ENCODE results near the gene THEMIS.

DNA sequence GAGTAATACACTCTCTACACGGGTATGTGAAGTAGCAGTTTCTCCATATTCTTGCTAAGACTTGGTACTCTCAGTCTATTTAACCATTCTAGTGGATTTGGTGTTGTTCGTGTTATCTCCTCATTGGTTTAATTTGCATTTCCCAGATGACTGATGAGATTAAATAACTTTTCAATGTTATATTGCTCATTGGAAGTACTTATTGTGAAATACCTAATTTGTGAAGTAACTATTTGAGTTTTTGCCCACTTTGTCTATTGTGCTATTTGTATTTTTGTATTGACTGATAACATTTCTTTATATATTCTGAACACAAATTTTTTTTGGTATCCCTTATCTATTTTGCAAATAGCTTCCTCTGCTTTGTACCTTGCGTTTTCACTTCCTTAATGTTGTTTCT is 167.9 kb downstream of the THEMIS start:
- TF ChIP-seq EZH2 (IDR thresholded peaks at IDR 0.05; ENCODE audit: insufficient read depth, poor library complexity, severe bottlenecking) (no peak), EZH2phosphoT487 (IDR thresholded peaks at IDR 0.05; ENCODE audit: insufficient read depth, low read depth) (no peak)

Measured in GM23248 (cell line).